Measurements from ENCODE around the gene ZNF521. TPM values are rescaled to one million over a fixed set of nuclear protein-coding genes. Genes with fewer than 3 reads are reported as not detected.

Gene ZNF521
- total RNA-seq, 1 experiment from 2014 or later: 0.04 TPM

- no peaks in the 10 kb centered on the region for H4K20me1 ChIP-seq (ENCODE audit: low read length)
- no peaks in the 10 kb centered on the region for H3K9me3 ChIP-seq (ENCODE audit: low read length)
- H3K79me2 ChIP-seq (ENCODE audit: low read length): no peaks in the 10 kb centered on the region
- H3K9ac ChIP-seq (ENCODE audit: low read length): no peak overlapping the region
- no peak for TF ChIP-seq EZH2phosphoT487 (IDR thresholded peaks at IDR 0.05; ENCODE audit: borderline replicate concordance, low read length)
- TF ChIP-seq EZH2 (IDR thresholded peaks at IDR 0.05; ENCODE audit: low read length, unreplicated experiment): no peak
- no peak for TF ChIP-seq CTCF (conservative IDR thresholded peaks at IDR 0.05; ENCODE audit: low read depth, low read length)
- no TSS peak for BruUV-seq (replicated peaks)
- no peaks in the 10 kb centered on the region for H3K36me3 ChIP-seq (ENCODE audit: low read depth, low read length)
- H3K27ac ChIP-seq (ENCODE audit: low read length): no peak overlapping the region
- H3K4me2 ChIP-seq (ENCODE audit: low read length): no peak overlapping the region
- no peaks in the 10 kb centered on the region for H3K4me1 ChIP-seq (ENCODE audit: insufficient read depth, low read length)
- no peaks in the 10 kb centered on the region for H3F3A ChIP-seq (ENCODE audit: low read length, unreplicated experiment)
- H3K4me3 ChIP-seq (ENCODE audit: low read length): no peak overlapping the region
- H3K27me3 ChIP-seq (ENCODE audit: low read length): peaks cover 35% of the 10 kb centered on the region
- POLR2A ChIA-PET (ENCODE audit: unreplicated experiment): no interaction called here
- no peak overlapping the region for H2AFZ ChIP-seq (ENCODE audit: low read length)
- no peak for ATAC-seq
- CTCF ChIA-PET: no interaction called here
- intact Hi-C loops (cut with micrococcal nuclease): no loop called here
- DNase-seq: no peak
- H3K9me2 ChIP-seq (replicated peaks; ENCODE audit: low read length): no peaks in the 10 kb centered on the region
These were observed 35.5 kb downstream of the ZNF521 start for GRCh38 chr18:25316381-25317018.

- Histone ChIP-seq H3K4me3 (ENCODE audit: low read length) (no peak overlapping the region), H3K36me3 (ENCODE audit: low read depth, low read length) (no peaks in the 10 kb centered on the region), H3K9ac (ENCODE audit: low read length) (no peak overlapping the region), H3K27ac (ENCODE audit: low read length) (no peak overlapping the region), H3K4me1 (ENCODE audit: insufficient read depth, low read length) (no peaks in the 10 kb centered on the region), H4K20me1 (ENCODE audit: low read length) (no peaks in the 10 kb centered on the region), H3K79me2 (ENCODE audit: low read length) (no peaks in the 10 kb centered on the region), H3K27me3 (ENCODE audit: low read length) (peaks cover 43% of the 10 kb centered on the region), H3F3A (ENCODE audit: low read length, unreplicated experiment) (no peaks in the 10 kb centered on the region), H3K9me3 (ENCODE audit: low read length) (no peaks in the 10 kb centered on the region), H3K9me2 (replicated peaks; ENCODE audit: low read length) (no peaks in the 10 kb centered on the region), H2AFZ (ENCODE audit: low read length) (no peak overlapping the region), H3K4me2 (ENCODE audit: low read length) (no peak overlapping the region)
- no TSS peak for BruUV-seq (replicated peaks)
- no peak for ATAC-seq
- CTCF ChIA-PET: no interaction called here
- TF ChIP-seq CTCF (conservative IDR thresholded peaks at IDR 0.05; ENCODE audit: low read depth, low read length) (no peak), EZH2phosphoT487 (IDR thresholded peaks at IDR 0.05; ENCODE audit: borderline replicate concordance, low read length) (no peak), EZH2 (IDR thresholded peaks at IDR 0.05; ENCODE audit: low read length, unreplicated experiment) (no peak)
- POLR2A ChIA-PET (ENCODE audit: unreplicated experiment): no interaction called here
- no peak for DNase-seq
- intact Hi-C loops (cut with micrococcal nuclease): no loop called here
These were observed 37.2 kb downstream of the ZNF521 start for GRCh38 chr18:25314838-25315190.

- Histone ChIP-seq H3K9me3 (ENCODE audit: low read length) (no peaks in the 10 kb centered on the region), H3K27ac (ENCODE audit: low read length) (no peak overlapping the region), H3F3A (ENCODE audit: low read length, unreplicated experiment) (no peaks in the 10 kb centered on the region), H3K27me3 (ENCODE audit: low read length) (peaks cover 43% of the 10 kb centered on the region), H3K9me2 (replicated peaks; ENCODE audit: low read length) (no peaks in the 10 kb centered on the region), H3K9ac (ENCODE audit: low read length) (no peak overlapping the region), H3K4me1 (ENCODE audit: insufficient read depth, low read length) (no peaks in the 10 kb centered on the region), H3K79me2 (ENCODE audit: low read length) (no peaks in the 10 kb centered on the region), H3K4me2 (ENCODE audit: low read length) (no peak overlapping the region), H4K20me1 (ENCODE audit: low read length) (no peaks in the 10 kb centered on the region), H3K36me3 (ENCODE audit: low read depth, low read length) (no peaks in the 10 kb centered on the region), H3K4me3 (ENCODE audit: low read length) (no peak overlapping the region), H2AFZ (ENCODE audit: low read length) (no peak overlapping the region)
- TF ChIP-seq EZH2phosphoT487 (IDR thresholded peaks at IDR 0.05; ENCODE audit: borderline replicate concordance, low read length): no peak
- TF ChIP-seq EZH2 (IDR thresholded peaks at IDR 0.05; ENCODE audit: low read length, unreplicated experiment): no peak
- TF ChIP-seq CTCF (conservative IDR thresholded peaks at IDR 0.05; ENCODE audit: low read depth, low read length): no peak
- ChIA-PET CTCF (no interaction called here), POLR2A (ENCODE audit: unreplicated experiment) (no interaction called here)
- intact Hi-C loops (cut with micrococcal nuclease): no loop called here
- DNase-seq (no peak), ATAC-seq (no peak)
- BruUV-seq (replicated peaks): no TSS peak
These were observed 37.7 kb downstream of the ZNF521 start for GRCh38 chr18:25314151-25314837.
